Keratinocyte (primary cell): ENCODE data around the gene ZBTB24. TPM values are rescaled to one million over a fixed set of nuclear protein-coding genes. Genes with fewer than 3 reads are reported as not detected.
A peak's percentile ranks its signal among the peaks of the same experiment; 100 is the strongest.

Source experiments
- DNase-seq: peaks from one replicate; pipeline ENCODE4 v3.0.0-alpha.2; 2011; ENCODE audit warnings: low read depth, missing footprints, low spot score
- FAIRE-seq: peaks from 2 replicates; lab custom pipeline; 2011; peaks lifted over from hg19 to GRCh38; lab: Jason Lieb, UNC
- H2AFZ ChIP-seq: 2 replicates; pipeline ENCODE4 v1.6.0; 2012; ENCODE audit warnings: low read length, control low read depth, inconsistent platforms; ENCODE audit not compliant: control insufficient read depth
- H3K27ac ChIP-seq: 2 replicates; pipeline ENCODE4 v1.5.1; 2011; ENCODE audit warnings: low read length; ENCODE audit not compliant: control insufficient read depth, insufficient read depth
- H3K27me3 ChIP-seq: 3 replicates; pipeline ENCODE4 v1.6.0; 2011; ENCODE audit warnings: low read length; ENCODE audit not compliant: control insufficient read depth, insufficient read depth; ENCODE audit errors: extremely low read depth
- H3K36me3 ChIP-seq, 2 experiments: 2 replicates in 1 of 2; 3 replicates in 1 of 2; pipeline ENCODE4 v1.5.1; 2011; ENCODE audit warnings: low read length in 2 of 2, mild to moderate bottlenecking in 1 of 2; ENCODE audit not compliant: control insufficient read depth in 2 of 2, insufficient read depth in 2 of 2; ENCODE audit errors: extremely low read depth in 1 of 2
- H3K4me1 ChIP-seq: 3 replicates; pipeline ENCODE4 v1.5.1; 2011; ENCODE audit warnings: low read length; ENCODE audit not compliant: control insufficient read depth, insufficient read depth; ENCODE audit errors: extremely low read depth
- H3K4me2 ChIP-seq: 3 replicates; pipeline ENCODE4 v1.6.0; 2011; ENCODE audit warnings: low read depth, low read length; ENCODE audit not compliant: control insufficient read depth, insufficient read depth; ENCODE audit errors: extremely low read depth
- H3K4me3 ChIP-seq, 3 experiments: fragments of 200-600 bp in 1 of 3; sonication (generic) in 1 of 3; 2 replicates in 2 of 3; 3 replicates in 1 of 3; pipeline ENCODE4 v1.5.1; 2011 to 2016; ENCODE audit warnings: low read length in 3 of 3, mild to moderate bottlenecking in 3 of 3, control low read depth in 2 of 3, inconsistent platforms in 1 of 3, low read depth in 1 of 3, mixed read lengths in 1 of 3, mixed run types in 1 of 3, moderate library complexity in 1 of 3; ENCODE audit not compliant: control insufficient read depth in 2 of 3, insufficient read depth in 2 of 3; ENCODE audit errors: extremely low read depth in 1 of 3
- H3K79me2 ChIP-seq: 2 replicates; pipeline ENCODE4 v1.6.0; 2012; ENCODE audit warnings: low read length; ENCODE audit not compliant: control insufficient read depth, insufficient read depth
- H3K9ac ChIP-seq: 3 replicates; pipeline ENCODE4 v1.6.0; 2011; ENCODE audit warnings: low read length; ENCODE audit not compliant: control insufficient read depth, insufficient read depth; ENCODE audit errors: extremely low read depth
- H3K9me1 ChIP-seq: 3 replicates; pipeline ENCODE4 v1.6.0; 2011; ENCODE audit warnings: low read length; ENCODE audit not compliant: control insufficient read depth, insufficient read depth; ENCODE audit errors: extremely low read depth
- H3K9me3 ChIP-seq: 2 replicates; pipeline ENCODE4 v1.5.1; 2012; ENCODE audit warnings: low read depth, low read length; ENCODE audit not compliant: control insufficient read depth
- H4K20me1 ChIP-seq: 3 replicates; pipeline ENCODE4 v1.6.0; 2011; ENCODE audit warnings: low read length; ENCODE audit not compliant: control insufficient read depth, insufficient read depth; ENCODE audit errors: extremely low read depth
- CTCF ChIP-seq, 3 experiments: IDR thresholded peaks in 1 of 3; conservative IDR thresholded peaks in 1 of 3; optimal IDR thresholded peaks in 1 of 3; 2 replicates in 2 of 3; 3 replicates in 1 of 3; pipeline versions ENCODE3 to v1.5.1; 2011; ENCODE audit warnings: low read length in 3 of 3, mild to moderate bottlenecking in 3 of 3, moderate library complexity in 2 of 3, control low read depth in 1 of 3, inconsistent platforms in 1 of 3; ENCODE audit not compliant: insufficient read depth in 2 of 3; ENCODE audit errors: extremely low read depth in 1 of 3
- EZH2 ChIP-seq: IDR thresholded peaks from one replicate; pipeline ENCODE4 v1.6.1; 2012; ENCODE audit warnings: inconsistent platforms, mild to moderate bottlenecking, low read length, moderate library complexity
- dilution Hi-C: fragments of 300-500 bp; cut with MboI; formaldehyde crosslinking; loops from one replicate; pipeline ENCODE4 v1.7.0; 2020; ENCODE audit warnings: low sequenced_read_pairs; ENCODE audit not compliant: extremely low pct_ligation_motif_present
- polyA plus RNA-seq, 5 experiments: library from polyadenylated mRNA; depleted of rRNA in 3 of 5; stranded (reverse) in 3 of 5; stranded (forward) in 1 of 5; unstranded in 1 of 5; fragments of >200 nt; gene quantifications; 1 replicate in 1 of 5; 2 replicates in 3 of 5; 3 replicates in 1 of 5; pipeline versions ENCODE4 v1.2.1 to v1.2.3, GENCODE V29; 2011 to 2012; ENCODE audit warnings: missing spikeins in 2 of 5, low read depth in 1 of 5, low replicate concordance in 1 of 5

ZBTB24 gene
- polyA plus RNA-seq, 1 donor (not counting 4 experiments of a cell fraction or from before 2014, with no cell fraction given): 4.6 TPM

- Histone ChIP-seq H3K4me2 (peak overlapping the region; percentile 52), H3K4me1 (peaks cover 26% of the 10 kb centered on the region), H3K9me1 (peaks cover 3% of the 10 kb centered on the region), H3K9ac (no peak overlapping the region), H3K27ac (no peak overlapping the region), H3K9me3 (no peaks in the 10 kb centered on the region), H4K20me1 (peaks cover 3% of the 10 kb centered on the region), H3K79me2 (peaks cover 53% of the 10 kb centered on the region), H3K36me3 (peaks cover 14 to 28% of the 10 kb centered on the region in 2 experiments), H3K4me3 (no peak overlapping the region), H2AFZ (no peak overlapping the region), H3K27me3 (no peaks in the 10 kb centered on the region)
- dilution Hi-C loops: no loop called here
- no peak for FAIRE-seq
- no peak for DNase-seq
- no peak for TF ChIP-seq CTCF (optimal IDR thresholded peaks at IDR 0.05 in 1 of 3, IDR thresholded peaks at IDR 0.05 in 1 of 3, conservative IDR thresholded peaks at IDR 0.05 in 1 of 3; ENCODE audit: extremely low read depth in 1 of 3, insufficient read depth in 2 of 3, low read length in 3 of 3)
Measured at GRCh38 chr6:109478841-109479624, 4.0 kb downstream of the ZBTB24 start.

GRCh38 chr6:109478222-109478805 is 4.7 kb downstream of the ZBTB24 start:
- peaks cover 3% of the 10 kb centered on the region for H3K9me1 ChIP-seq
- H3K36me3 ChIP-seq: peaks cover 16 to 31% of the 10 kb centered on the region in 2 experiments
- H4K20me1 ChIP-seq: peaks cover 3% of the 10 kb centered on the region
- H3K4me1 ChIP-seq: peaks cover 26% of the 10 kb centered on the region
- H3K4me2 ChIP-seq: peak overlapping the region; percentile 10
- FAIRE-seq (no peak), DNase-seq (no peak)
- H3K27me3 ChIP-seq: no peaks in the 10 kb centered on the region
- TF ChIP-seq EZH2 (no peak), CTCF (optimal IDR thresholded peaks at IDR 0.05 in 1 of 3, IDR thresholded peaks at IDR 0.05 in 1 of 3, conservative IDR thresholded peaks at IDR 0.05 in 1 of 3; ENCODE audit: extremely low read depth in 1 of 3, insufficient read depth in 2 of 3, low read length in 3 of 3) (no peak)
- no peak overlapping the region for H3K27ac ChIP-seq
- H2AFZ ChIP-seq: no peak overlapping the region
- H3K79me2 ChIP-seq: peaks cover 53% of the 10 kb centered on the region
- H3K9ac ChIP-seq: no peak overlapping the region
- dilution Hi-C loops: no loop called here
- H3K9me3 ChIP-seq: no peaks in the 10 kb centered on the region
- no peak overlapping the region for H3K4me3 ChIP-seq
